Ecto neural progenitor cell (in vitro differentiated cells): Measurements from ENCODE around the gene KLK14.

Experiments
- DNase-seq: peaks from one replicate; pipeline ENCODE4 v3.0.0-alpha.2; 2018; ENCODE audit warnings: low spot score

KLK14 gene

GRCh38 chr19:51082611-51083010 is at the start of gene KLK14:
Gene KLK14, minus strand, starts transcription at chr19:51082887. Its CDS starts 273 bp downstream, at chr19:51082614.
- DNase-seq = no peak

- no peak for DNase-seq
Measured at GRCh38 chr19:51131780-51132680, 49.3 kb upstream of the KLK14 start.

DNA sequence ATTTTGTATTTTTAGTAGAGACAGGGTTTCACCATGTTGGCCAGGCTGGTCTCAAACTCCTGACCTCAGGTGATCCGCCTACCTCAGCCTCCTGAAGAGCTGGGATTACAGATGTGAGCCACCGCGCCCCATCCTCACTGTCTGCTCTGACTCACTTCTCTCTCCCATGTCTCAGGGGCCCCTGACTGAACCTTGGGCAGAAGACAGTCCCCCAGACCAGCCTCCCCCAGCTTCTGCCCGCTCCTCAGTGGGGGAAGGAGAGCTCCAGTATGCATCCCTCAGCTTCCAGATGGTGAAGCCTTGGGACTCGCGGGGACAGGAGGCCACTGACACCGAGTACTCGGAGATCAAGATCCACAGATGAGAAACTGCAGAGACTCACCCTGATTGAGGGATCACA is 47.0 kb upstream of the KLK14 start:
- DNase-seq = no peak

DNA sequence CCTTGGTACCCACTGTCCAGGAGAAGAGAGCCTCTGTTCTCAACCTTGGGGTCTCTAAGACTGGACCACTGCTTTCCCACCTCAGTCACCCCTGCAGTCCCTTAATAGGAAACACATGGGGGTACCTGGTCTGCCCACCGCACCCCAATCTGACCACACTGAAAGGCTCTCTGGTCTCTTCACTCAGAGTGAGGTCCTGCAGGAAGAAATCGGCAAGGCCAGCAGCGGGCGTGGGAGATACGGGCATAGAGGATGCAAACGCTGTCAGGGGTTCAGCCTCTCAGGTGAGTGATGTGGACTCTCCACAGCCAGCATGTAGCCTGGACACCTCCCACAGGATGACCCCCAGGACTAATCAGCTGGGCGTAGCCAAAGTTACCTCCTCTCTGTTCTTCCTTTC is 45.5 kb upstream of the KLK14 start:
- DNase-seq = no peak

GRCh38 chr19:51127755-51128154 is 45.1 kb upstream of the KLK14 start:
- DNase-seq = no peak

GRCh38 chr19:51127032-51127431 is 44.3 kb upstream of the KLK14 start:
- no peak for DNase-seq

GRCh38 chr19:51125421-51126075 is 42.9 kb upstream of the KLK14 start:
- DNase-seq = no peak

GRCh38 chr19:51124729-51125128 is 42.0 kb upstream of the KLK14 start, which contains the start of gene SIGLEC9:
Gene SIGLEC9, plus strand, starts transcription at chr19:51124906. Its CDS starts 69 bp downstream, at chr19:51124975.
- DNase-seq = no peak

- no peak for DNase-seq
Measured at GRCh38 chr19:51124216-51124615, 41.5 kb upstream of the KLK14 start.

GRCh38 chr19:51123802-51124201 is 41.1 kb upstream of the KLK14 start:
- DNase-seq = no peak

DNA sequence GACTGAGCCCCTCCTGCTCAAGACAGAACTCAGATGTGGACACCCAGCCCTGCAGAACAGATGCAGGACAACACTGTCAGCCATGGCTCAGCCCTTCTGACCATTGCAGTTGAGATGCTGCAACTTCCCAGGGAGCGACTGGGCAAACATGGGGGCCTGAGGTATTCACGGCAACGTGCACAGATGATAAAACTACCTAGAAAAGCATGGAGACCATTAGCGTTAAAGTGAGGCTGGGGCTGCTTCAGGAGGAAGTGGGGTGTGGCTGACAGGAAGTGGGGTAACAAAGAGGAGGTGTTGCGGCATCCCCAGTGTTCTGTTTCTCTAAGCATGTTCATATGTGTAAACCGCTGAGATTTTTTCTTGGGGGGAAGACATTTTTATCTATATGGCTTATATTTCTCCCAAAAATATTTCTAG is 40.7 kb upstream of the KLK14 start:
- no peak for DNase-seq

DNA sequence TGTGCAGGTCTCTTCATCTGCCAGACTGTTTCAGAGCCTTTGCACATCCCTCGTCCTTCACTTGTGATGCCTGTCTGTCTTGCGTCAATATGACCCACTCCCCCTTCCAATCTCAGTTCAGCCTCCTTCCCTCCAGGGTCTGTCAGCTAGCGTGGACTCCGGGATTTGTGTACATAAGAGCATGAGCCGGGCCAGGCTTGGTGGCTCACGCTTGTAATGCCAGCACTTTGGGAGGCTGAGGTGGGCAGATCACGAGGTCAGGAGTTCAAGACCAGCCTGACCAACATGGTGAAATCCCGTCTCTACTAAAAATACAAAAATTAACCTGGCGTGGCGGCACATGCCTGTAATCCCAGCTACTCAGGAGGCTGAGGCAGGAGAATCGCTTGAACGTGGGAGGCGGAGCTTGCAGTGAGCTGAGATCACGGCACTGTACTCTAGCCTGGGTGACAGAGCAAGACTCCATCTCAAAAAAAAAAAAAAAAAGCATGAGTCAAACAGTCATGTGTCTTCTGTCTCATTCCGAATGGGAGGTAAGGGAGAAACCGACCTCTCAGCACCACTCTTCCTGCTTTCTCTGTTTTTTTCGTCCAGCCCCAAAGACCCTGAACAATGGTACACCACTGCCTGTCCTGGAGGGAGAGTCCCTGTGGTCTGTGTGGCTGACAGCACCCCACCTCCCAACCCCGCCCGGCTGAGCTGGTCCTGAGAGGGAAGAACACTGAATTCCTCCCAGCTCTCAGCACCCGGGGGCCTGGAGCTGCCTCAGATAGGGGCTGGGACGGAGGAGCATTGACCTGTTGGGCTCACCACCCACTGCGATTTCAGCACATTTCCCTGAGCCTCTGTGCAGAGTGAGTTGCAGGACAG is 39.7 kb upstream of the KLK14 start:
- DNase-seq = no peak

GRCh38 chr19:51121257-51121656 is 38.6 kb upstream of the KLK14 start:
- no peak for DNase-seq

- DNase-seq = no peak
Measured at GRCh38 chr19:51120160-51120559, 37.5 kb upstream of the KLK14 start.

- DNase-seq = no peak
Measured at GRCh38 chr19:51119611-51120010, 36.9 kb upstream of the KLK14 start.

DNA sequence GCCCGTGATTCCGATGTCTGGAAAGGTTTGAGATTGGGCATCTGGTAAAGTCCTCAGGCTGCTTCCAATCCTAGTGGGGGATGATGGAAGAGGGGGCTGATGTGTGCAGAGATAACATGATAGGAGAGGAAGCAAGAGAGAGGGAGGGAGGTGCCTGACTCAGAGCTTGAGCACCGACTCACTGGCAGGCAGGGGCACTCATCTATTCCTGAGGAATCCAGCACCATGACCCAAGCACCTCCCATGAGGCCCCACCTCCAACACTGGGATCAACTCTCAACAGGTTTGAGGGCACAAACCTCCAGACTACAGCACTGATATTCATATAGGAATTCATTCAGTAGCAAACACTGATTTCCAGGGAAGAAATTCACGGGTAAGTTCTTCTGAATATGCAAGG is 36.4 kb upstream of the KLK14 start:
- no peak for DNase-seq

- no peak for DNase-seq
Measured at GRCh38 chr19:51116736-51117286, 34.1 kb upstream of the KLK14 start.

DNA sequence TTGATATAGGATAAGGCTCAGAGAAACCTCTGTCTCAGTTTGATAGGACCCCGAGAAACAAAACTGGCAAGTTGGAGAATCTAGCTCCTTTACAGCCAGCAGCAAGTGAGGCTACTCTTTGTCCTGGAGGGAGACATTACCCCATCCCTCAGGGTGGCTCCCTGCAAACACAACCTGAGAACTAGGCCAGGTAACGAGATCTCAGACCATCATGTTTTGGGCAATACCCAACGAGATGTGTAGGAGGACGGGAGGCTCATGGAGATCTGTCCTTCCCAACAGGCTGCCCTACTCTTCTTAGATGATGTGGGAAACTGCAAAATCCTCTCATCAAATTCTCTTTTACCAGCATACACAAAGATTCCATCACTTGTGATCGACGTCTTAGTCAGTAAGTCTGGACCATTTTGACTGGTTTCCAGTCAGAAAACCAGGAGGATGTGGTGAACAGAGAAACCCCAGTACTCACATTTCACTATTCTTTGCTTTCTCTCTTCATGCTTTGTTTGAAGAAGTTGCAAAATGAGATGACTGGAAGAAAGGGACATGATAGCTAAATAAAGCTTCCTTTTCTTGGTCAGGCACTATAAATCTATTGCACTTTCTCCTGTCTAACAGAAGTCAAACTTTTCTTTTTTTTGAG is 31.5 kb upstream of the KLK14 start:
- DNase-seq = no peak

DNA sequence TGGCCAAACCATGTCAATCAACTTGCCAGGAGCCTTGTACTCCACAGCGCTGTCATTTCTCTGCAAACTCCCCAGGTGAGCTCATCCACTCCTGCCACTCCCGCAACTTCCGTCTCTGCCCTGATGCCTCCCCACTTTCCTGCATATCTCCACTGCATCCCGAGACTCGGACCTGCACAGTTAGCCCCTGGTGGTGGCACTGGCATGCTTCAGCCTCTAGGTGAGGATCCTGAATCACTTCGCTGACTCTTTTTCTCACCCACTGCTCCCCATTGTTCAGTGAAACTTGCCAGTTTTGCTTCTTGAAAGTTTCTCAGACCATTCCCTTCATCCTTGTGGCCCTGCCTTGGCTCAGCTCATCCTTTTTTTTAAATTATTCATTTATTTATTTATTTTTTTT is 28.9 kb upstream of the KLK14 start:
- no peak for DNase-seq

DNA sequence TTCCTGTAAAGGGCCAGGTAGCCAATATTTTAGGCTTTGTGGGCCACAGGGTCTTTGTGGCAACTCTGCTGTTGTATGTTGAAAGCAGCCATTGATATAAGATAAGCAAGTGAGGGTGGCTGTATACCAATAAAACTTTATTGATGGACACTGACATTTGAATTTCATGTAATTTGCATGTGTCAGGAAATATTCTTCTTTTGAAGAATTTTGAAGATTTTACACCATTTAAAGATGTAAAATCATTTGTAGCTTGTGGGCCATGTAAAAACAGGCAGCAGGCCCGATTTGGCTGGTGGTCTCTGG is 27.9 kb upstream of the KLK14 start:
- DNase-seq = no peak

DNA sequence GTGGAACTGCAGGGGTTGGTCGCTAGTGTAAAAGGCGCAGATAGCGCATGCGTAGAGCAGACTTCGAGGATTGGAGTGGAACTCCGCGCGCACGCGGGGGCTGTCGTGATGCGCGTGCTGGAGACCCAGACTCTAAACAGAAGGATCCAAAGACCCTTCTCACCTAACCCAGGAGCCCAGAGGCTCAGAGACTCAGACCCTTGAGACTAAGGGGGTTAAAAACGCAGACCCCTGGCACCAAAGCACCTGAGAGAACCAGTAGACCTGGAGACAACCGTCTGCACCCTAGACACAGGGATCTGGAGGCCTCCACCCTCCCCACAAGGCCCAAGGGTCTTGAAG is 26.1 kb upstream of the KLK14 start:
- no peak for DNase-seq
